ENCODE data around the gene FPR3. TPM values are rescaled to one million over a fixed set of nuclear protein-coding genes. Genes with fewer than 3 reads are reported as not detected.

The FPR3 gene
- total and polyA plus RNA-seq, 4 donors = 5.5 to 19.1 (median 11.2) TPM

DNA sequence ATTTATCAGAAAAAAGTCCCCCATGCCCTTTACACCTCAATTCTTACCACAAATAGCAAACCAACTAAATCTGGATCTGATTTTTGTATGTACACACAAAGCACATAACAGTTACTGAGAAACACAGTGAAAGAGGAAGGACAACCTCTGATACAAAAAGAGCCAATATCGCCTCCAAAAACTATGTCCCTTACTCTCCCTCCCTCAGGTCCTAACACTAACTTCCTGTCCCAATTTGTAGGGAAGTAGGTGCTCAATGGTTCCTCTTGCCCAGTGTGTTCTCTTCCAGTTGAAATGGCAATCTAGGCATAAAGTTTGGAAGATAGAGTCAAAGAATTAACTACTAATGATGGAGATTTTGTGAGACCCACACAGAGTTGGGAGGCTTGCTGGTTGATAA lies 15.8 kb upstream of the FPR3 start:
- TF ChIP-seq, protein P1, sequence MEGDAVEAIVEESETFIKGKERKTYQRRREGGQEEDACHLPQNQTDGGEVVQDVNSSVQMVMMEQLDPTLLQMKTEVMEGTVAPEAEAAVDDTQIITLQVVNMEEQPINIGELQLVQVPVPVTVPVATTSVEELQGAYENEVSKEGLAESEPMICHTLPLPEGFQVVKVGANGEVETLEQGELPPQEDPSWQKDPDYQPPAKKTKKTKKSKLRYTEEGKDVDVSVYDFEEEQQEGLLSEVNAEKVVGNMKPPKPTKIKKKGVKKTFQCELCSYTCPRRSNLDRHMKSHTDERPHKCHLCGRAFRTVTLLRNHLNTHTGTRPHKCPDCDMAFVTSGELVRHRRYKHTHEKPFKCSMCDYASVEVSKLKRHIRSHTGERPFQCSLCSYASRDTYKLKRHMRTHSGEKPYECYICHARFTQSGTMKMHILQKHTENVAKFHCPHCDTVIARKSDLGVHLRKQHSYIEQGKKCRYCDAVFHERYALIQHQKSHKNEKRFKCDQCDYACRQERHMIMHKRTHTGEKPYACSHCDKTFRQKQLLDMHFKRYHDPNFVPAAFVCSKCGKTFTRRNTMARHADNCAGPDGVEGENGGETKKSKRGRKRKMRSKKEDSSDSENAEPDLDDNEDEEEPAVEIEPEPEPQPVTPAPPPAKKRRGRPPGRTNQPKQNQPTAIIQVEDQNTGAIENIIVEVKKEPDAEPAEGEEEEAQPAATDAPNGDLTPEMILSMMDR (IDR thresholded peaks at IDR 0.05; ENCODE audit: control extremely low read depth, extremely low read depth) = no peak
- Histone ChIP-seq H3K27ac (ENCODE audit: low read depth in 1 of 2, low read length in 1 of 2) (no peak overlapping the region), H3K4me3 (no peak overlapping the region), H3K4me1 (ENCODE audit: control insufficient read depth in 5 of 5, insufficient read depth in 5 of 5, low read length in 5 of 5) (peaks cover 0 to 4% (median 0%) of the 10 kb centered on the region in 5 donors), H3K9ac (ENCODE audit: insufficient read depth in 1 of 2, low read length in 2 of 2) (no peak overlapping the region), H3K9me3 (ENCODE audit: control insufficient read depth in 4 of 4, insufficient read depth in 3 of 4, low read length in 3 of 4) (peaks cover 0 to 2% (median 0%) of the 10 kb centered on the region in 4 donors), H3K36me3 (ENCODE audit: control insufficient read depth in 4 of 4, insufficient read depth in 4 of 4, low read length in 4 of 4) (no peaks in the 10 kb centered on the region), H3K27me3 (ENCODE audit: control insufficient read depth in 3 of 3, insufficient read depth in 3 of 3, low read length in 2 of 3) (peaks cover 0 to 13% (median 0%) of the 10 kb centered on the region in 3 donors)
- 60 to 76% methylated on average over 1 of the region's 1 CpG for WGBS, 2 donors
- DNase-seq = no peak
- no peak for ATAC-seq (ENCODE audit: insufficient read depth, low FRiP score)

DNA sequence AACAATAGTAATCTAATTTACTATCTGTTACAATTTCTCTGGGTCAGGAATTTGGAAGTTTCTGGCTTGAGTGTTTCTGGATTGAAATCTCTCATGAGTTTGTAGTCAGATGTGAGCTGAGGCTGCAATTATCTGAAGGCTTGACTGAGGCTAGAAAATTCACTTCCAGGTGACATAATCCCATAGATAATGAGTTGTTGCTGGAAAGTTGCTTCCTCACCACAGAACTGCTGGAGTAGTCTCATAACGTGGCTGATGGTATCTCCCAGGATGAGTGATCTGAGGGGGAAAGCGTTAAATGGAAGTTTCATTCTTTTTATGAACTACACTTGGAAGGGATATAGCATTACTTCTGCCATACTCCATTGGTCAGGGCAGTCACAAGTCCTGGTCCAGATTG lies 15.3 kb upstream of the FPR3 start:
- Histone ChIP-seq H3K9ac (ENCODE audit: insufficient read depth in 1 of 2, low read length in 2 of 2) (no peak overlapping the region), H3K9me3 (ENCODE audit: control insufficient read depth in 4 of 4, insufficient read depth in 3 of 4, low read length in 3 of 4) (peaks cover 0 to 2% (median 0%) of the 10 kb centered on the region in 4 donors), H3K36me3 (ENCODE audit: control insufficient read depth in 4 of 4, insufficient read depth in 4 of 4, low read length in 4 of 4) (no peaks in the 10 kb centered on the region), H3K27me3 (ENCODE audit: control insufficient read depth in 3 of 3, insufficient read depth in 3 of 3, low read length in 2 of 3) (peaks cover 0 to 13% (median 0%) of the 10 kb centered on the region in 3 donors), H3K27ac (ENCODE audit: low read depth in 1 of 2, low read length in 1 of 2) (no peak overlapping the region), H3K4me1 (ENCODE audit: control insufficient read depth in 5 of 5, insufficient read depth in 5 of 5, low read length in 5 of 5) (peaks cover 0 to 4% (median 0%) of the 10 kb centered on the region in 5 donors), H3K4me3 (no peak overlapping the region)
- TF ChIP-seq, protein P1 (IDR thresholded peaks at IDR 0.05; ENCODE audit: control extremely low read depth, extremely low read depth) = no peak
- DNase-seq = no peak
- no peak for ATAC-seq (ENCODE audit: insufficient read depth, low FRiP score)
- 46 to 62% methylated on average over 2 of the region's 2 CpGs for WGBS, 2 donors

DNA sequence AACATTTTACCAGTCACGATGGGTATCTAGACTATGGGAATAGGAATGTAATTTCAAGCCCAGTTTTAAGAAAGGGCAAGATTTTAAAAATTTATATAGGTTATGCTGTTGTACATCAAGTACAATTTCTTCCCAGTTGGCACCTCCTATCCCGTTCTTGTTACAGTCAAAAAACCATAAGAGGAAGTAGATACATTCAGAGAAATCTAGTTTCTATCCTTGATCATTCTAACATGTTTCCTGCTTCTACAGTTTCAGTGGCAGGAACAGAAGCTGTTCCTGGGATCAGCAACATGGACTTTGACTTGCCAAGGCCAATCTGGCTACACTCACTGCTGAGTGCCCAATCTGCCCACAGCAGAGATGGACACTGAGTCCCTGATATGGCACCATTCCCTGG lies 14.7 kb upstream of the FPR3 start:
- DNase-seq = no peak
- TF ChIP-seq, protein P1 (IDR thresholded peaks at IDR 0.05; ENCODE audit: control extremely low read depth, extremely low read depth) = no peak

DNA sequence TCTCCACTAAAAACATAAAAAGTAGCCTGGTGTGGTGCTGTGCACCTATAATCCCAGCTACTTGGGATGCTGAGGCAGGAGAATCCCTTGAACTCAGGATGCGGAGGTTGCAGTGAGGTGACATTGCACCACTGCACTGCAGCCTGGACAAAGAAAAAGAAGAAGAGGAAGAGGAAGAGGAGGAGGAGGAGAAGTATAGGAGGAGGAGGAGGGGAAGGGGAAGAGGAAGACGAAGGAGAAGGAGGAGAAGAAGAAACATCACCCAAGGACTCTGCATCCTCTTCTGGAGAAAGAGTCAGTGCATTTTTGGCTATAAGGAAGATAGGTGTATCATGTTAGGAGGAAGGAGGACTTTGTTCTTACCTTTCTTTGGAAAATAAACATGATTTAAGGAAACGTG lies 13.0 kb upstream of the FPR3 start:
- no peak overlapping the region for H3K9ac ChIP-seq (ENCODE audit: insufficient read depth in 1 of 2, low read length in 2 of 2)
- H3K4me1 ChIP-seq (ENCODE audit: control insufficient read depth in 5 of 5, insufficient read depth in 5 of 5, low read length in 5 of 5) = peaks cover 0 to 10% (median 0%) of the 10 kb centered on the region in 5 donors
- no peak for DNase-seq
- ATAC-seq (ENCODE audit: insufficient read depth, low FRiP score) = no peak
- H3K27me3 ChIP-seq (ENCODE audit: control insufficient read depth in 3 of 3, insufficient read depth in 3 of 3, low read length in 2 of 3) = peaks cover 0 to 13% (median 0%) of the 10 kb centered on the region in 3 donors
- H3K27ac ChIP-seq (ENCODE audit: low read depth in 1 of 2, low read length in 1 of 2) = no peak overlapping the region
- H3K9me3 ChIP-seq (ENCODE audit: control insufficient read depth in 4 of 4, insufficient read depth in 3 of 4, low read length in 3 of 4) = peaks cover 0 to 2% (median 0%) of the 10 kb centered on the region in 4 donors
- TF ChIP-seq, protein P1 (IDR thresholded peaks at IDR 0.05; ENCODE audit: control extremely low read depth, extremely low read depth) = no peak
- WGBS, 2 donors = 39 to 42% methylated on average over 3 of the region's 3 CpGs
- H3K4me3 ChIP-seq = no peak overlapping the region
- H3K36me3 ChIP-seq (ENCODE audit: control insufficient read depth in 4 of 4, insufficient read depth in 4 of 4, low read length in 4 of 4) = no peaks in the 10 kb centered on the region

More for the DNA sequence above, 14.7 kb upstream of the FPR3 start:
- no peak overlapping the region for H3K4me3 ChIP-seq
- no peak for ATAC-seq (ENCODE audit: insufficient read depth, low FRiP score)
- peaks cover 0 to 2% (median 0%) of the 10 kb centered on the region in 4 donors for H3K9me3 ChIP-seq (ENCODE audit: control insufficient read depth in 4 of 4, insufficient read depth in 3 of 4, low read length in 3 of 4)
- WGBS, 2 donors = 43 to 56% methylated on average over 2 of the region's 2 CpGs
- H3K27me3 ChIP-seq (ENCODE audit: control insufficient read depth in 3 of 3, insufficient read depth in 3 of 3, low read length in 2 of 3) = peaks cover 0 to 13% (median 0%) of the 10 kb centered on the region in 3 donors
- H3K9ac ChIP-seq (ENCODE audit: insufficient read depth in 1 of 2, low read length in 2 of 2) = no peak overlapping the region
- peaks cover 0 to 4% (median 0%) of the 10 kb centered on the region in 5 donors for H3K4me1 ChIP-seq (ENCODE audit: control insufficient read depth in 5 of 5, insufficient read depth in 5 of 5, low read length in 5 of 5)
- no peak overlapping the region for H3K27ac ChIP-seq (ENCODE audit: low read depth in 1 of 2, low read length in 1 of 2)
- no peaks in the 10 kb centered on the region for H3K36me3 ChIP-seq (ENCODE audit: control insufficient read depth in 4 of 4, insufficient read depth in 4 of 4, low read length in 4 of 4)

Data from lung (tissue), 12 donors.